Heart right ventricle (tissue), 16 donors: ENCODE data around the gene AP2A1. TPM values are rescaled to one million over a fixed set of nuclear protein-coding genes. Genes with fewer than 3 reads are reported as not detected.

Experiments
- ATAC-seq, 8 donors: fragments of 200-7000 bp; cut with Tn5 transposase; one replicate each; pipeline ENCODE4 v1.9.1; 2020; ENCODE audit warnings: mild to moderate bottlenecking in 8 of 8, moderate library complexity in 8 of 8, moderate number of reproducible peaks in 1 of 8
- DNase-seq, 2 donors: peaks; one replicate each; pipeline ENCODE4 v3.0.0-alpha.2; 2020
- H3K27ac ChIP-seq, 10 donors: fragments of 200-600 bp; sonication (generic) in 2 of 10; one replicate each; pipeline versions ENCODE4 v1.5.0 to v1.8.0; 2020 to 2022; ENCODE audit warnings: mild to moderate bottlenecking in 3 of 10
- H3K27me3 ChIP-seq, 7 donors: fragments of 200-600 bp; one replicate each; pipeline ENCODE4 v1.8.0; 2021 to 2022; ENCODE audit warnings: mild to moderate bottlenecking in 2 of 7
- H3K36me3 ChIP-seq, 9 donors: fragments of 200-600 bp; sonication (generic) in 1 of 9; one replicate each; pipeline versions ENCODE4 v1.5.0 to v1.8.0; 2020 to 2022; ENCODE audit warnings: mild to moderate bottlenecking in 2 of 9
- H3K4me1 ChIP-seq, 9 donors: fragments of 200-600 bp; sonication (generic) in 1 of 9; one replicate each; pipeline versions ENCODE4 v1.5.0 to v1.8.0; 2020 to 2022; ENCODE audit warnings: mild to moderate bottlenecking in 4 of 9
- H3K4me3 ChIP-seq, 10 donors: fragments of 200-600 bp; sonication (generic) in 2 of 10; one replicate each; pipeline versions ENCODE4 v1.5.0 to v1.8.0; 2020 to 2022; ENCODE audit warnings: mild to moderate bottlenecking in 7 of 10, moderate library complexity in 2 of 10
- H3K9me3 ChIP-seq, 11 donors: fragments of 200-600 bp in 10 of 11; sonication (generic) in 2 of 11; one replicate each; pipeline versions ENCODE4 v1.5.0 to v1.8.0; 2013 to 2022; ENCODE audit warnings: mild to moderate bottlenecking in 2 of 11, control low read depth in 1 of 11, moderate library complexity in 1 of 11
- CTCF ChIP-seq, 9 donors: fragments of 200-600 bp; sonication (generic) in 2 of 9; IDR thresholded peaks; one replicate each; pipeline versions ENCODE4 v1.5.0 to v1.8.0; 2021 to 2022; ENCODE audit warnings: antibody characterized with exemption in 9 of 9, mild to moderate bottlenecking in 5 of 9, moderate library complexity in 1 of 9
- WGBS, 2 donors: extraction: QIAGEN DNeasy Blood & Tissue Kit; methylation state at CpG; one replicate each; pipeline ENCODE4 v1.1.7; 2013; ENCODE audit warnings: inconsistent platforms in 1 of 2; 5-methylcytosine and 5-hydroxymethylcytosine counted together
- intact Hi-C, 10 donors: fragments of 100-400 bp; cut with DNase I; formaldehyde crosslinking; loops; one replicate each; pipeline versions ENCODE4 v1.11.1 to v1.14.2; 2022
- polyA plus RNA-seq, 2 donors: library from polyadenylated mRNA; stranded (reverse); fragments of 200-250 nt; gene quantifications; one replicate each; pipeline ENCODE4 v1.2.3, GENCODE V29; 2013
- total RNA-seq, 10 donors: library from RNA; stranded (reverse); fragmentation: NEBNext Ultra II Directional in 3 of 10; extraction: Animal tissue kit (Norgen Biotek cat#: 25700) in 3 of 10; gene quantifications; one replicate each; pipeline versions ENCODE4 v1.2.1 to v1.2.4, GENCODE V29; 2021 to 2023
- donor health status: Arrhythmogenic right ventricular cardiomyopathy.
- donor health status: ischemic (EF 13 %, LVEDD 7.1; RV severe dilation, severe dysfunction).
- donor health status: healthy with polysubstance abuse.
- donor health status: DM: no; HTN: yes; CAD: no.
- donor health status: DM: no; HTN: no; CAD: no.
- donor health status: ischemic (EF 25% LVEDD 6.9; RV normal size, moderate dysfunction).
- donor health status: ischemic (EF 25% LVEDD 5.7; RV mildly dilated, moderate dysfunction).
- donor health status: healthy.
- donor health status: DM: yes; HTN: yes; CAD: no.
- donor health status: Ischemic cardiomyopathy.
- donor health status: ischemic (EF 35%, LVEDD 5.7; RV mildly dilated, moderate dysfunction).
- donor health status: nonischemic (EF 11% LVEDD 7.7; RV severe dilation, severe dysfunction).
- donor health status: DM: yes; HTN: yes; CAD: no.
- donor health status: PGD.
- donor health status: ischemic (EF 29% LVEDD 5.4; RV normal size, mild dysfunction).
- donor health status: nonischemic (EF 23%, LVEDD 6.1; RV moderate dilation, normal function).

Gene AP2A1
- total and polyA plus RNA-seq, 12 donors: 36.1 to 108 (median 62.6) TPM

- intact Hi-C loops: loop anchor here in 6 of 10 donors (2.0 to 5.0 kb wide), 5 partner anchors 27 to 37 kb away; partner anchors contain the start of genes FUZ (in 3 of the 6), MED25 (in 2 of the 6), AKT1S1 (in 1 of the 6) and TBC1D17 (in 1 of the 6)
- peaks cover 0 to 10% (median 0%) of the 10 kb centered on the region in 11 donors for H3K9me3 ChIP-seq
- WGBS, 2 donors: 90 to 91% methylated on average over 15 of the region's 15 CpGs
- peak overlapping the region; percentile 71 to 100 (median 86) for H3K4me3 ChIP-seq
- peaks cover 0 to 6% (median 2%) of the 10 kb centered on the region in 9 donors for H3K36me3 ChIP-seq
- TF ChIP-seq CTCF (IDR thresholded peaks at IDR 0.05): no peak
- peaks cover 9 to 49% (median 28%) of the 10 kb centered on the region in 9 donors for H3K4me1 ChIP-seq
- H3K27me3 ChIP-seq: no peaks in the 10 kb centered on the region
- peak overlapping the region in 9 of 10 donors; percentile 96 to 100 (median 99) for H3K27ac ChIP-seq
- ATAC-seq (no peak), DNase-seq (no peak)
Measured at GRCh38 chr19:49849433-49850220, 82.8 kb downstream of the AP2A1 start.

GRCh38 chr19:49850221-49850486 lies 83.4 kb downstream of the AP2A1 start:
- Histone ChIP-seq H3K36me3 (peaks cover 0 to 11% (median 7%) of the 10 kb centered on the region in 9 donors), H3K27me3 (no peaks in the 10 kb centered on the region), H3K4me1 (peaks cover 9 to 49% (median 29%) of the 10 kb centered on the region in 9 donors), H3K9me3 (peaks cover 0 to 10% (median 0%) of the 10 kb centered on the region in 11 donors), H3K27ac (peak overlapping the region in 9 of 10 donors; percentile 96 to 100 (median 99)), H3K4me3 (peak overlapping the region; percentile 71 to 100 (median 86))
- TF ChIP-seq CTCF (IDR thresholded peaks at IDR 0.05): no peak
- intact Hi-C loops: loop anchor here in 6 of 10 donors (2.0 to 5.0 kb wide), 5 partner anchors 27 to 38 kb away; partner anchors contain the start of genes FUZ (in 3 of the 6), MED25 (in 2 of the 6), AKT1S1 (in 1 of the 6) and TBC1D17 (in 1 of the 6)
- DNase-seq: no peak
- peak in 4 of 8 donors; percentile 0 to 9 (median 2) for ATAC-seq
- WGBS, 2 donors: 49 to 51% methylated on average over 12 of the region's 12 CpGs

GRCh38 chr19:49850487-49851342 lies 83.9 kb downstream of the AP2A1 start, which contains the start of gene PTOV1:
Gene PTOV1, plus strand, starts transcription at chr19:49851159.
- H3K9me3 ChIP-seq: peaks cover 0 to 10% (median 0%) of the 10 kb centered on the region in 11 donors
- DNase-seq (peak; percentile 92 to 93), ATAC-seq (peak; percentile 94 to 98 (median 96))
- peak within 1 kb of the TSS; percentile 96 to 100 (median 99) for H3K27ac ChIP-seq
- intact Hi-C loops: loop anchor here in 6 of 10 donors (2.0 to 5.0 kb wide), 5 partner anchors 26 to 38 kb away; partner anchors contain the start of genes FUZ (in 3 of the 6), MED25 (in 2 of the 6), AKT1S1 (in 1 of the 6) and TBC1D17 (in 1 of the 6)
- H3K36me3 ChIP-seq: peaks cover 0 to 16% (median 8%) of the 10 kb centered on the region in 9 donors
- no peak for TF ChIP-seq CTCF (IDR thresholded peaks at IDR 0.05)
- H3K4me1 ChIP-seq: peaks cover 9 to 49% (median 29%) of the 10 kb centered on the region in 9 donors
- no peaks in the 10 kb centered on the region for H3K27me3 ChIP-seq
- peak within 1 kb of the TSS; percentile 71 to 100 (median 86) for H3K4me3 ChIP-seq
- WGBS, 2 donors: 1% methylated on average over 82 to 98 of the region's 98 CpGs
